Measurements from ENCODE around the gene VAV2.
"Not testable (repeated sequence)": the region's sequence is repeated elsewhere in the genome, so short reads cannot be mapped to it uniquely, and the experiment has no call there.

Gene VAV2

GRCh38 chr9:133901184-133901835, 90.8 kb downstream of the VAV2 start:
- no peak for TF ChIP-seq CTCF (IDR thresholded peaks at IDR 0.05)
- no peak overlapping the region for H3K4me3 Mint-ChIP-seq
- DNase-seq: no peak
- H3K27me3 Mint-ChIP-seq (ENCODE audit: low read depth, poor library complexity): no peaks in the 10 kb centered on the region
- no peaks in the 10 kb centered on the region for H3K36me3 Mint-ChIP-seq (ENCODE audit: low read depth)
- H3K4me1 Mint-ChIP-seq: peaks cover 66% of the 10 kb centered on the region
- peak overlapping the region; percentile 85 for H3K27ac Mint-ChIP-seq
- no peaks in the 10 kb centered on the region for H3K9me3 Mint-ChIP-seq

GRCh38 chr9:133897675-133898074, 94.4 kb downstream of the VAV2 start:
- Mint-ChIP-seq H3K27ac (peak overlapping the region; percentile 80), H3K9me3 (no peaks in the 10 kb centered on the region), H3K4me1 (peaks cover 76% of the 10 kb centered on the region), H3K4me3 (peak overlapping the region; percentile 4), H3K27me3 (ENCODE audit: low read depth, poor library complexity) (no peaks in the 10 kb centered on the region), H3K36me3 (ENCODE audit: low read depth) (no peaks in the 10 kb centered on the region)
- no peak for TF ChIP-seq CTCF (IDR thresholded peaks at IDR 0.05)
- DNase-seq: no peak

GRCh38 chr9:133896007-133896406, 96.1 kb downstream of the VAV2 start:
- H3K4me3 Mint-ChIP-seq; H3K27ac Mint-ChIP-seq; H3K36me3 Mint-ChIP-seq (ENCODE audit: low read depth): not testable (repeated sequence)

GRCh38 chr9:133895335-133895734, 96.8 kb downstream of the VAV2 start:
- no peaks in the 10 kb centered on the region for H3K36me3 Mint-ChIP-seq (ENCODE audit: low read depth)
- peak overlapping the region; percentile 72 for H3K27ac Mint-ChIP-seq
- no peaks in the 10 kb centered on the region for H3K27me3 Mint-ChIP-seq (ENCODE audit: low read depth, poor library complexity)
- TF ChIP-seq CTCF (IDR thresholded peaks at IDR 0.05): no peak
- no peak for DNase-seq
- H3K9me3 Mint-ChIP-seq: peaks cover 5% of the 10 kb centered on the region
- H3K4me1 Mint-ChIP-seq: peaks cover 73% of the 10 kb centered on the region
- H3K4me3 Mint-ChIP-seq: peak overlapping the region; percentile 11

More at GRCh38 chr9:133896007-133896406, 96.1 kb downstream of the VAV2 start:
- H3K9me3 Mint-ChIP-seq; H3K27me3 Mint-ChIP-seq (ENCODE audit: low read depth, poor library complexity); DNase-seq: not testable (repeated sequence)
- peaks cover 71% of the 10 kb centered on the region for H3K4me1 Mint-ChIP-seq

- TF ChIP-seq CTCF (IDR thresholded peaks at IDR 0.05): no peak
- Mint-ChIP-seq H3K27me3 (ENCODE audit: low read depth, poor library complexity) (no peaks in the 10 kb centered on the region), H3K4me1 (peaks cover 75% of the 10 kb centered on the region), H3K27ac (peak overlapping the region; percentile 92), H3K4me3 (no peak overlapping the region), H3K9me3 (peaks cover 6% of the 10 kb centered on the region), H3K36me3 (ENCODE audit: low read depth) (no peaks in the 10 kb centered on the region)
- no peak for DNase-seq
Observed at GRCh38 chr9:133894377-133895321, 97.5 kb downstream of the VAV2 start.

GRCh38 chr9:133893191-133893994, 98.7 kb downstream of the VAV2 start:
- Mint-ChIP-seq H3K4me1 (peaks cover 88% of the 10 kb centered on the region), H3K36me3 (ENCODE audit: low read depth) (no peaks in the 10 kb centered on the region), H3K27ac (peak overlapping the region; percentile 99), H3K27me3 (ENCODE audit: low read depth, poor library complexity) (no peaks in the 10 kb centered on the region), H3K4me3 (peak overlapping the region; percentile 44), H3K9me3 (peaks cover 6% of the 10 kb centered on the region)
- no peak for DNase-seq
- TF ChIP-seq CTCF (IDR thresholded peaks at IDR 0.05): no peak
